HL-60 (cell line): Measurements from ENCODE around the gene RBPJ.

ENCODE experiments used
- CTCF ChIP-seq: IDR thresholded peaks from one replicate; pipeline ENCODE4 v1.5.1; 2011; ENCODE audit warnings: low read length, control low read depth, inconsistent platforms; ENCODE audit not compliant: insufficient read depth
- GABPA ChIP-seq: IDR thresholded peaks from 2 replicates; pipeline ENCODE4 v1.6.1; 2012; ENCODE audit warnings: low read depth
- POLR2AphosphoS5 ChIP-seq: IDR thresholded peaks from 2 replicates; pipeline ENCODE4 v1.6.1; 2012; ENCODE audit warnings: low read depth
- REST ChIP-seq: IDR thresholded peaks from 2 replicates; pipeline ENCODE4 v1.6.1; 2012; ENCODE audit warnings: low read depth; ENCODE audit not compliant: insufficient replicate concordance
- SPI1 ChIP-seq: IDR thresholded peaks from 2 replicates; pipeline ENCODE4 v1.6.1; 2012; ENCODE audit warnings: low read depth, mild to moderate bottlenecking, borderline replicate concordance

GRCh38 chr4:26462874-26463273 lies 142.1 kb downstream of the RBPJ start:
- no peak for TF ChIP-seq CTCF
- TF ChIP-seq REST, result no peak
- TF ChIP-seq POLR2AphosphoS5, result no peak
- TF ChIP-seq GABPA, result no peak
- no peak for TF ChIP-seq SPI1
